CD1c-positive myeloid dendritic cell (primary cell): Measurements from ENCODE around the gene ANO6.

Experiments used
- DNase-seq: peaks from one replicate; pipeline ENCODE4 v3.0.0-alpha.2; 2016; ENCODE audit errors: extremely low spot score

The ANO6 gene

GRCh38 chr12:45276154-45276755, 60.4 kb downstream of the ANO6 start:
- DNase-seq: no peak

GRCh38 chr12:45278447-45278846, 62.6 kb downstream of the ANO6 start:
- no peak for DNase-seq

GRCh38 chr12:45279931-45280830, 64.3 kb downstream of the ANO6 start:
- DNase-seq: no peak

- no peak for DNase-seq
Measured at GRCh38 chr12:45281994-45282393, 66.1 kb downstream of the ANO6 start.

GRCh38 chr12:45282411-45282810, 66.5 kb downstream of the ANO6 start:
- DNase-seq: no peak

GRCh38 chr12:45284096-45284901, 68.4 kb downstream of the ANO6 start:
- DNase-seq: no peak

GRCh38 chr12:45285717-45286116, 69.8 kb downstream of the ANO6 start:
- no peak for DNase-seq

GRCh38 chr12:45286621-45287020, 70.7 kb downstream of the ANO6 start:
- no peak for DNase-seq

GRCh38 chr12:45289245-45290215, 73.6 kb downstream of the ANO6 start:
- DNase-seq: no peak

GRCh38 chr12:45290216-45290605, 74.3 kb downstream of the ANO6 start:
- no peak for DNase-seq

- DNase-seq: no peak
Measured at GRCh38 chr12:45291518-45291917, 75.6 kb downstream of the ANO6 start.

- DNase-seq: no peak
Measured at GRCh38 chr12:45292486-45293195, 76.7 kb downstream of the ANO6 start.

GRCh38 chr12:45294906-45295305, 79.0 kb downstream of the ANO6 start:
- no peak for DNase-seq

- DNase-seq: no peak
Measured at GRCh38 chr12:45296046-45296586, 80.2 kb downstream of the ANO6 start.

GRCh38 chr12:45298047-45298446, 82.2 kb downstream of the ANO6 start:
- no peak for DNase-seq

- DNase-seq: no peak
Measured at GRCh38 chr12:45298721-45299692, 83.1 kb downstream of the ANO6 start.

- no peak for DNase-seq
Measured at GRCh38 chr12:45302621-45303369, 86.9 kb downstream of the ANO6 start.

- DNase-seq: no peak
Measured at GRCh38 chr12:45303945-45304344, 88.0 kb downstream of the ANO6 start.
